ENCODE data around the gene SGCA.

Gene SGCA

DNA sequence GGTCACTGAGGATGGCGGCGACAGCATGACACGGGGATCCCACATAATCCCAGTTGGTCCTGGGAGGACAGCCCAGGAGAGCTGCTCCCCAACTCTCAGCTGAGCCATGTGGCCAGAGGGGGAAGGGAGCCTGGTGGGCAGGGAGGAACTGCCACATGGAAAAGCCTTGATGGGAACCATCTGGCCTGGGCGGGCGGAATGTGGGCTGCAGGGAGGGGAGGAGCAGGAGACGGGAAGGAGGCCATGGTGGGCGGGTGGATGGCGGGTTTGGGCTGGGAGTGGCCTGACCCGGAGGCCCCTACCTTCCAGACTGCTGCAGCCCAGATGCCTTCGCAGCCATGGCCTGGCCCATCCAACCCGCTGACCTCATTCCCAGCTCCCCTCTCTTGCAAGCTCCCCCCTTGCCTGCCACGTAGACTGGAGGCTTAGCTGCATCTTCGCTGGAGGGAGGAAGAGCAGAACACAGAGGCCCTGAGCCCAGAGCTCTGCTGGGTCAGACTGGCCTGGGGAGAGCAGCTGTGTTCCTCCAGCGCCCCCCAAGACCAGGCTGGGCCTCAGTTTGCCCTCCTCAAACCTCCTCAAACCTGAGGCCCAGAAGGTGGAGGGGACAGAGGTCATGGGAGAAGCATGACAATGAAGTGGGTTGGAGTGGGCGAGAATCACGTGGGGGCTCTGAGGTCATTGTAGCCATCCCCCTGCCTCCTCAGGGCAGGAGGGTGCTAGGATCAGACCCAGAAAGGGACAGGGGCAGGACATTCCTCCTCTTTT is 43.9 kb downstream of the SGCA start:
- DNase-seq (ENCODE audit: low spot score): no peak

DNA sequence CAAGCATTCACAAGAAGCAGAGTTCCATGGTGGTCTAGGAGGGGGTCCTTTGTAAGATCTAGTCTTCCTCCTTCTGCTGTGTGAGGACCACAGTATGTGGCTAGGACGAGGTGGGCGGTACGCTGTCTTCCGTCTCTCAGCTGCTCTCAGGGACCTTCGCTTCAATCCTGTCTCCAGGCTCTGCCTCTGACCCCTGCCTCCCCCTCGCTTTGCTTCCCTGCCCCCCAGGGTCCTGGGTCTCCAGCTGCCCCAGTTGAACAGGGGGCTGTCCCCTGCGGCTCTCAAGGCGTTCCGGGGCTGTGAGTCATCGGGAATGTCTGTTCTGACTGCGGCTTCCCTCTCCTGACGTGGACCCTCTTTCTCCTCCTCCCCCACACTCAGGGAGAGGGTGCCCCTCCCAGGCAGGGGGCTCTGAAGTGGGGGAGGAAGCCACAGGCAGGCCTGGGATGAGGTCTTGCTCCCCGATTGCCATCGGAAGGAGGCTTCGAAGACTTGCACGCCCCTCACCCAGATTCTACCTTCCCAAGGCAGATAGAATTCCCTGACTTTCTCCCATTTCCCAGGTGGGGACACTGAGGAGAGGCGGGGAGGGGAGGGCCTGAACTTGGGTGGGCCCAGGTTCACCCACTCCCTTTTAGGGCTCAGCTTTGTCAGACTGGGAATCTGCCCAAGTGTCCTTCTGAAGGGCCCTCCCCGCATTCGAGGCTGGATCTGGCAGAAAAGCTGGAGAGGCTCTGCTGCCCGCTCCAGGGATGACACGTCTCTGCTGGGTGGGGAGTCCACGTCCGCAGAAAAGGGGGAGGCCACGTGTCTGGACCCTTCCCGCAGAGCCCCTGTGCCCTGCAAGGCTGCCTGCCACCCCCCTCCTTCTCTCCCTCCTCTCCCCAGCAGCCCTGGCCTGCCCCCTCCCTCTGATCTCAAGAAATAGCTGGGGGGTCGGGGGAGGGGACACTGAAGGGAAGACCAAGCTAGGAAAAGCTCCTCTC is 44.7 kb downstream of the SGCA start:
- no peak for DNase-seq (ENCODE audit: low spot score)

DNA sequence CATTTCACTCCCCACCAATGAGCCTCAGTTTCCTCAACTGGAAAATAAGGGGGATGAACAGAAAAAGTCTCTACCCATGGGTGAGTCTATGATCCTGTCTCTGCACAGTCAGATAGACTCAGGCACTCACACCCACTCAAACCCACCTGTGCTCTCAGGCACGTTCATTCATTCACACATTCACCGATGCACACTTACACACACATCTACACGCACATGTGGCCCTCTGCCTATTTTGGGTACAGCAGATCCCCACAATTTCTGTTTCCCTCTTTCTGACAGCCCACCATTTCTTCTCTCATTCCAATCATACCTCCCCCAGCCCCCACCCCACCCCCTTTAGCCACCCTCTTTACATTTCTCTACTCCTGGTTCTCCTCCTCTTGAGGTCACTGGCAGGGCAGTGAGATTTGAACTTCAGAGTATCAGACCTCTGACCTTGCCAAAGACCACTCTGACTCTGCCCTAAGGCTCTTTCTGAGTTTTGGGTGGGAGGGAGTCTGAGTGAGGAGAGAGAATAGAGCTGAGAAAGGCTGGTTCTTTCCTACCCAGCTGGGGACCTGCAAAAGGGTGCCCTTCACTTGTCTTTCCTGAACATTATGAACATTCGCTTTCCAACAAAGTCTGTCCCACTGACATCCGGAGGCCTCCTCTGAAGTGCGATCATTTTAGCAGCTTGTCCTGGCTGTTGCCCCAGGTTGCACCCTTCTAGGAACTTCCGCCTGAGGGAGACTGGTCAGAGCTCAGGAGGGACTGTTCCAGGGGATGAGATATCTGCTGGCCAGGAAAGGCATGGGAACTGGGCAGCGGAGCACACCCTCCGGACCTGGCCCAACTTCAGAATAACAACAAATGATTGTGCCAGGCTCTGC is 45.7 kb downstream of the SGCA start:
- no peak for DNase-seq (ENCODE audit: low spot score)

DNA sequence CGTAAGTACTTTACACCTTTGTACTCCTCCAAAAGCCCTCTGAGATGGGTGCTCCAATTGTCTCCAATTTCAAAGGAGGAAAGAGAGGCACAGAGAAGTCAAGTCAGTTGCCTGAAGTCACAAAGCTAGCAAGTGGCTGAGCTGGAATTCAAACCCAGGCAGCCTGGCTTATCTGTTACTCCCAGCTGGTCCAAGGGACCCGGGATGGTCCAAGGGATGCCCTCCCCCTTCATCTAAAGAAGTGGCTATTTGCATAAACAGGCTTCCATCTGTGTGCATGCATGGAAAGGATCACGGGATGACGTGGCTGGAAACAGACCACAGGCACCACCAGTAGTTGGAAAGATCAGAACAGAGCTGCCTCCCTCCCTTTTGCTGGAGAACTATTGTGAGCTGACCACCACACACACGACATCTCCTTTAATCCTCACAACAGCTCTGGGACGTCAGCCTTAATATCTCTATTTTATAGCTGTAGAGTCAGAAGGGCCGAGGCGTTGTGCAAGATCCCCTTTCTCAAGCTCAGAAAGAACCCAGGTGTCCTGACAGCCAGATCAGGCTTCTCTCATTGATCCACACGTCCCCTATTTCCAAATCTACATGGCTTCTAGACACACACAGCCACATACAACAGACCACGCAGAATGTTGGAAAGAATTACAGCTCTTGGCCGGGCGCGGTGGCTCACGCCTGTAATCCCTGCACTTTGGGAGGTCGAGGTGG is 46.5 kb downstream of the SGCA start:
- no peak for DNase-seq (ENCODE audit: low spot score)

DNA sequence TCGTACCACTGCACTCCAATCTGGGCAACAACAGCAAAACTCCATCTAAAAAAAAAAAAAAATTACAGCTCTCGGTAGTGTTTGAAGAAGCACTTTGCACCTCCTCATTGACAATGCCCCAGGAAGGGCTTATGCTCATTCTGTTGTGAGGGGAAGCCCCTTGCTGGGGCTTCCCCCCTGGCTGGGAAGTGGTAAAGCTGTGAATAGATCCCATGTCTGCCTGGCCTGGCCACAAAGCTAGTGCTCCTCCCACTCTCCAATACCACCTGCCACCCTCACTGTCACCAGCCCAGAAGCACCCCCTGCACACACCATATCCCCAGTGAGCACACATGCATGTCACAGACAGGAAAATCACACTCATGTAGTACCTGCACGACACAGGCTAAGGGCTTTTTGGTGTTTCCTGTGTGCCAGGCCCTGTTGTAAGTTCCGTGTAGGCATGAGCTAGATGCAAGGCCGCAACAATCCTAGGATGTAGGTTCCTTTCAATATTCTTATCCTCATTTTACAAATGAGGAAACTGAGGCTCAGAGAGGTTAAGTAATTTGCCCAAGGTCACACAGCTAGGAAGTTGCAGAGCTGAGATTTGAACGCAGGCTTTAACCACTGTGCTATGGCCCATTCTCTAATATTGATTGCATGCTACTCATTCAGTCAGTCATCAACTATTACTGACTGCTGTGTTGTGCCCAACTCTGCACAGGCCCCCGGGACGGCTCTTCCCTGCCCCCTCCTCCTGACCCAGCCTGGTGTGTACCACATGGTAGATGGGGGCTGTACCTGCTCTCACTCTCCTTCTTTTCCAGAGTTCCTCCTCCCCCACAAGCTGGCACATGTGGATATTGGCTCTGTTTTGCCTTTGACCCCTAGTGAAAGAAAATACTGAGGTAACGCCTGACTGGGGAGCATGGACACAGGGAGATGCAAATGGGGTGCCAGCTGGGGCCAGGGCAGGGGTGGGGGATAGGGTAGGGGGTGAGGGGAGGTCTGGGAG is 47.5 kb downstream of the SGCA start:
- DNase-seq (ENCODE audit: low spot score): no peak

DNA sequence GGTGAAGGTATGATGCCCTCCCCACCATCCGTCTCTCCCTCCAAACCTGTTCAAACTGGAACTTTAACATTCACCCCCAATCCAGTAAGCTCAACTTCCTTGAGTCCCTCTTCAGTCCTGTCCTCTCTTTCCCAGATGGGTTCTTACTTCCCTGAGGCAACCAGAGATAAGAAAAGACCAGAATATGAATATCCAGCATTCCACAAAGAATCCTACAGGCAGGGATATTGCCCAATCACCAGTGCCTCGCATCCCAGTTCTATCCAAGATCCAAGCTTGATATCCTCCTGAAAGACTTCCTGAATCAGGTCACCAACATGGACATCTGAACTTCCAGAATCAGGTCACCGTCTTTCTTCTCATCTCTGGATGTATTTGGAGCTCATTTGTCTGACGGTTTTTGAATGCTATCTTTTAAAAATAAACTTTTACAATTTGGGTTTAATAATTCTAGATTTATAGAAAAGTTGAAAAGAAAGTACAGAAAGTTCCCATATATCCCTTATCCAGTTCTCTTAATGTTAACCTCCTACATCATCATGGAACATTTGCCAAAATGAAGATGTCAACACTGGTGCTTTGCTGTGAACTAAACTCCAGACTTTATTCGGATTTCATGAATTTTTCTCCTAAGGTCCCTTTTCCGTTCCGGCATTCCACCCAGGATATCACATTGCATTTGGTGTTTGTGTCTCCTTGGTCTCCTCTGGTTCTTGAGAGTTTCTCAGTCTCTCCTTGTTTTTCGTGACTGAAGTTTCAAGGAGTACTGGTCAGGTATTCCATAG is 49.4 kb downstream of the SGCA start:
- DNase-seq (ENCODE audit: low spot score): no peak

DNA sequence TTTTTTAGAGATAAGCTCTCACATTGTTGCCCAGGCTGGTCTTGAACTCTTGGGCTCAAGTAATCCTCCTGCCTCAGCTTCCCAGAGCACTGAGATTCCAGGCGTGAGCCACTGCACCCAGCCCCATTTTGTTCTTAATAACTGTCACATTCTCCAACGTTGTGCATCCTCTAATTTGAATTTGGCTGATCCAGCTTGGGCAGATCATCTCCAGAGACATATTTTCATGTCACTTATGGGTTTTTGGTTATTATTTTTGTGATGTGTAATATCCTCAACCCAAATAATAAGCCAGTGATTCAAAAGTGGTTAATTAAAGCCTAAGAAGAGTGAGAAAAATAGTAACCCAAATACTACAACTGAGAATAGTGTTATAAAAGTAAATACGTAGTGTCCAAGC is 51.8 kb downstream of the SGCA start:
- no peak for DNase-seq (ENCODE audit: low spot score)

DNA sequence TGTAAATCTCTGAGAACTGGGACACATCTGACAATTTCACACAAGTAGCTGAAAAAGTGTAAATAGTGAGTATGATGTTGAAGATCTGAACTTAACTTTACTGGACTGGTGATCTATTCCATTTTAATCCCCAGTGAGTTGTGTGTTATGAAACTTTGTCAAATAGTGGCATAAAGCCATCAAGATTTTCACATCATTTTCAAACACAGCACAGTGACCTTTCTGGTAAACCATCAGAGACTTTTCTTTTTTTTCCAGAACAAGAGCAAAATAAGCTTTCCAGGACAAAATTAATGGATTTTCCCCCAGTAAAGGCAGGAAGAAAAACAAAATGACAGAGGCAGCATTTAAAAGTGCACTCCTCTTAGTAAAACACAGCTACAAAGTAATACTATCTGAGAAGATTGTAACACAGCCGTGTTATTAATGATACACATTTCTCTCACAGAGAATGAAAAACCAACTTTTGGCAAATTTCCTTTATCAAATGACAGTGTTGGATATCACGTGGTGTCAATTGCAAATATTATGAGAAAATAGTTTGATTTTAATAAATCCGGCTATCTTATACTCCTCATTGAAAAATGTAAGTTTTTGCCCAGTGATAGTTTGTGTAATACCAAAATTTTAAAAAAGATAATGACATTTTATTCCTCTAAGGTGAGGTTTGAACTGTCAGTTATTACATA is 52.4 kb downstream of the SGCA start:
- no peak for DNase-seq (ENCODE audit: low spot score)

DNA sequence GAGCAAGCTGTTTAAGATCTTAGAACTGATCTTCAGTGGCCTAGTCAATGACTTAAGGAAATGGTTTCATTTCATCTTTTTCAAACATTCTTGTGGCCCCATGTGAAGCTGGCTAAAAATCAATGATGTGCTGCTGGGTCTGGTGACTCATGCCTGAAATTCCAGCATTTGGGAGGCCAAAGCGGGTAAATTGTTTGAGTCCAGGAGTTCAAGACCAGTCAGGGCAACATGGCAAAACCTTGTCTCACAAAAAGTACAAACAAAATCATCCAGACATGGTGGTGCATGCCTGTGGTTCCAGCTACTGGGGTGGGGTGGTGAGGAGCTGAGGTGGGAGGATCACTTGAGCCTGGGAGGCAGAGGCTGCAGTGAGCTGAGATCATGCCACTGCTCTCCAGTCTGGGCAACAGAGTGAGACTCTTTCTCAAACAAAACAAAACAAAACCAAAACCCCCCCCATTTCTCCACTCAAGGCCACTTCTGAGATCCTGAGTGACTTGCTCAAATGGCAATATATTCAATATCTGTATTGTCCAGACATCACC is 53.0 kb downstream of the SGCA start:
- no peak for DNase-seq (ENCODE audit: low spot score)

DNA sequence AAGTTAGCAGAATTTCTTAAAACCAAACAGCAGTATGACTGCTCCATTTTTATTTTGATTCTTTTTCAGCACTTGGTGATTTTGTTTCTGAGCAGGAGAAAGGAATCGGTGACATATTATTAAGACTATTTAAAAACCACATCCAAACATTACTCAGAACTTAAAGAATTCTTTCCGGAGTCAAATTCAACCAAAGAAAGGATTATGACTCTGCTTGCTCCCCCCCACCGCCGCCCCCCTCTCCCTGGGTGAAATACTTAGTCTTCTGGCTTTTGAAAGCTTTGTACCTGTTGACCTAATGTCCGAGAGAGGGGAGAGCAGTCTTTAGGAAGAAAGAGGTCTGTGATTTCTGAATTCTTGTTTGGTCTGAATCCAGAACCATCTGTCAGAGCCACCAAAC is 53.5 kb downstream of the SGCA start:
- no peak for DNase-seq (ENCODE audit: low spot score)

DNA sequence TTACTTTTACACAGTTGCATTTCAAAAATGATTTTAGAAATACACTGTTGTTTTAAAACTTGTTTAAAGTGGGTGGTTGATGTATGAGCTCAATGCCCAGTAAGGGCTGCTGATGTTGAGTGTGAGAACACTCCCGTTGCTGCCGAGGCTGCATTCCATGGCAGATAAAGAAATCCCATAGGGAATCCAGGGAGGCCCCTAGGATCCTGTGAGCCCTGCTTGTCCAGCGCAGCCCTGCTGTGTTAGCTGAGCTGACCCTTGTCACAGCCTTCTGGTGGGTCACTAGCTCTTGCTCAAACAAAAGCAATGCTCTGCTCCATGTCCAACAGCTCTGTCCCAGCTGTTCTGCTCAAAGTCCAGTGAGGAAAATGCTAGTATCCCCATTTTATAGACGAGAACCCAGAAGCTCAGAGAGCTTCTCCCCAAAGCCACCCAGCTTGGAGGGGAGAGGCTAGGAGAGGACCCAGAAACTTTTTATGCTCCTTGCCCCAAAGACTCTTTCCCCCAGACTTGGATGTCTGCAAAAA is 54.2 kb downstream of the SGCA start:
- no peak for DNase-seq (ENCODE audit: low spot score)

DNA sequence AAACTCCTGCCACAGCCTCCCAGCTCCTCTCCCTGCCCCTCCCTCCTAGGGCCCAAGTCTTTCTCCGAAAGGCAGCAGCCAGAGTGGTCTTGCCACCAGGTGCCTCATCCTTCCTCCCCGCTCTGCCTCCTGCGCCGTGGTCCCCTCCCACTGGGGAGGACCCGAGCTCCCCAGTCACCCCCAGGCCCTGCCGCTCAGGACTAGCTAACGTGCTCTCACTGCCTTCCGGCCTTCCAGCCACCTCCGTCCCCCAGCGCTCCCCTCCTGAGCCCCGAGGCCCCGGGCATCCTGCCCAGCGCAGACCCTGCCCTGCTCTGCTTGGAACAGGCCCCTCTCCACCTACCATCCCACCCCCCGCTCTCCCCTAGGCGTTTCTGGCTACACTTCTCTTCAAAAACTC is 55.0 kb downstream of the SGCA start:
- DNase-seq (ENCODE audit: low spot score): no peak

DNA sequence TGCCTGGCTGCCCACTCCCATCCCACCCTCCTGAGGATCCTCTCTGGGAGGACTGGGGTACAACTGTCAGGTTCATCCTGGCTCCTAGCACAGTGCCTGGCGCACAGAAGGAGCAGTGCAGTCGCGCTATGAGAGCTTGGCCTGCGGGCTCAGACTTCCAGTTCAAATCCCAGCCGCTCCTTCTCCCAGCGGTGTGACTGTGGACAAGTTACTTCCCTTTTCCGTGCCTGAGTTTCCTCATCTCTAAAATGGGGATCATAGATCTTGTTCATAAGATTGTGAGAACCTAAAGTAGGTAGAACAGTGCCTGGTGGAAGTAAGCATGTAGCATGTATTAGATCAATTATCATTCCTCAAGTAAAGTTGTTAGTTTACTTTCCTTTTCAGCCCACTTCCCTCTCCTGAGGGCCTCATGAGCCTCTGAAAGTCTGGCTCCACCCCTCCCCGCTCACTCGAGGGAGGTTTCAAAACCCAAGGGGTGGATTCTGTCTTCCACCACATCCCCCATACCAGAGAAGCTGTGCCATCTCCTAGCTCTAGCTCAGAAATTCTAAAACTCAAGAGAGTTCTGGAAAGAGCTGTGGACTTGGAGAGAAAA is 55.6 kb downstream of the SGCA start:
- DNase-seq (ENCODE audit: low spot score): no peak

DNA sequence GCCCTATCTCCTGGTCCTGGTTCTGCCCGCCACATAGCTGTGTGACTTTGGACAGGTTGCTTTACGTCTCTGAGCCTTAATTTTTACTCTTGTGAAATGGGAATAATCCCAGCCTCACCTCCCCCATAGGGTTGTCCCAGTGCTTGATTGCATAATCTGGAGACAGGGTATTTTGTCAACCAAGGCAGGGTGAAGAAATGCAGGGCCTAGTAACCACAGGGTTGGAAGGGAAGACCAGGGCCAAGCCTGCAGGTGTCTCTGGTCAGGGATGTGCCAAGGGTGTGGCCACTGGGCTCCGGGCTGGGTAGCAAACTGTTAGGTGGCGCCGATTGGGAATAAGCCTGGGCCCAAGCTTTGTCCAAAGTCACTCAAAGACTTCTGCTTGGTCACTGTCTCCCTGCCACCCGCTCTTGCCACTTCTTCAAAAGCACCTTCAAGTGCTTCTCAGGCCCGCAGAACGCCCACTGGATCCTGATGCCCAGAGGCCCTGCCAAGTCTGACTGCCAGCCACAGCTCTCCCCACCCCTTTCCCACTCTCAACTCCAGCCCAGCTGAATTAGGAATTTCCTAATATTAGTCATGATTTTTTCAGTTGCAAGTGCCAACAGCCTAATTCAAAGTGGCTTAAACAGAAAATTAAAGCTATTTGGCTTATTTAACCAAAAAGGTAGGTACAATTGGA is 56.2 kb downstream of the SGCA start:
- no peak for DNase-seq (ENCODE audit: low spot score)

DNA sequence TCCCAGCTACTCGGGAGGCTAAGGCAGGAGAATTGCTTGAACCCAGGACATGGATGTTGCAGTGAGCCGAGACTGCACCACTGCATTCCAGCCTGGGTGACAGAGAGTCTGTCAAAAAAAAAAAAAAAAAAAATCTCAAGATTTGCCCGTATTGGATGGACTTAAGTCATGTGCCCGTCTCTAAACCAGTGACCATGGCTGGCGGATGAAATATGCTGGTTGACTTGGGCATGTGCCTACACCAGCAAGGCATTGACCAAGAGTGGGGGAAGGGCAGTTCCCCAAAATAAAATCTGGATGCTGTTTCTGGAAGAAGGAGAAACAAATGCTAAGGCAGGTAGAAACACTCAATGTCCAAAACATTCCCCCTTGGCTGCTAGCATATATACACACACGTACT is 57.1 kb downstream of the SGCA start:
- DNase-seq (ENCODE audit: low spot score): no peak
